Activated T-cell treated with anti-CD3 and anti-CD28 coated beads for 4 hours (primary cell): ENCODE measurements around the gene HYAL1.

Source experiments
- DNase-seq: peaks from one replicate; pipeline ENCODE4 v3.0.0-alpha.2; 2020

HYAL1 gene

DNA sequence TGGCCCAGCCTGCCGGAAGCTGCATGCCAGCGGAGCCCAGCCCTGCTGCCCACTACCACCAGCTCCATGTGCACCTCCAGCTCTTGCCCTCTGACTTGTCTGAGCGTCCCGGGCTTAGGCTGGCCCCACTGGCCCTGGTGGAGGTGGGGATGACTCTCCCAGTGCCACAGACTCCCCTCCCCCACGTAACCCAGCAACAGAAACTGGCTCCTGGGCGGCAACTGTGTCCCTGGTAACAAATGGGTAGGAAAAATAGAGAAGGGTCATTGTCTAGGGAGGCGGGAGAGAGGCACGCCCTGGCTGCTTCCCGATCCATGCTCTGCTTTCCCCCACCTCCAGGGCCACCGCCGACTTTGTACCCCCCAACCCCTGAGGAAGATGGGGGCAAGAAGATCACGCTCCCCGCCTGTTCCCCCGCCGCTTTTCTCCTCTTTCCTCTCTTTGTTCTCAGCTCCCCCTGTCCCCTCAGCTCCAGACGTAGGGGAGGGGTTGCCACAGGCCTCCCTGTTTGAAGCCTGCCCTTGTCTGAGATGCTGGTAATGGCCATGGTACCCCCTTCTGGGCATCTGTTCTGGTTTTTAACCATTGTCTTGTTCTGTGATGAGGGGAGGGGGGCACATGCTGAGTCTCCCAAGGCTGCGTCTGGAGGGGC, 45.2 kb downstream of the HYAL1 start:
- DNase-seq = no peak

DNA sequence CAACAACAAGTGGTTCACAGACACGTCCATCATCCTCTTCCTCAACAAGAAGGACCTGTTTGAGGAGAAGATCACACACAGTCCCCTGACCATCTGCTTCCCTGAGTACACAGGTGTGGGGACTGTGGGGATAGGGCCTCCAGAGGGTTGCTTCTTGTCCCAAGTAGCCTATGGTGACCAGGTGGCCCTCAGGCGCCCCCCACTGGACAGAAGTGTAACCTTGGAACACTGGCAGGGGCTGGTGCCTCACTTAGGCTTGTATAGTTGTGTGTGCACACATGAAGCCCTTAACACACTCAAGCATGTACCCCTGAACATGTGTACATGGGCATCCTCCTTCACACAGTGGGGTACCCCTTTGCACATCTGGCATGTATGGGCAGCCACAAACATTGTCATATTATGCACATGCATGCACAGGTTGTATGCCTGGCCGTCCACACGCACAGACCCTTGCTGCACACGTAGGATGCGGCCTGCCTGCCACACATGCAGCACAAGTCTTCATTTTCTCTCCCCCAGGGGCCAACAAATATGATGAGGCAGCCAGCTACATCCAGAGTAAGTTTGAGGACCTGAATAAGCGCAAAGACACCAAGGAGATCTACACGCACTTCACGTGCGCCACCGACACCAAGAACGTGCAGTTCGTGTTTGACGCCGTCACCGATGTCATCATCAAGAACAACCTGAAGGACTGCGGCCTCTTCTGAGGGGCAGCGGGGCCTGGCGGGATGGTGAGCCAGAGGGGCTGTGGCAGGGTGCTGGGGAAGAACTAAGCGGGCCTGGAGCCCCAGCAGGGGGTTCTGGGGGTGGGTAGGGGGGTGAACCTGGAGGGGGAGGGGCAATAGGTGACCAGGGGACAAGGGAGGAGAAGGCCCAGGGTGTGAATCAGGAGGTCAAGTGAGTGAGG, 46.1 kb downstream of the HYAL1 start:
- DNase-seq = no peak

DNA sequence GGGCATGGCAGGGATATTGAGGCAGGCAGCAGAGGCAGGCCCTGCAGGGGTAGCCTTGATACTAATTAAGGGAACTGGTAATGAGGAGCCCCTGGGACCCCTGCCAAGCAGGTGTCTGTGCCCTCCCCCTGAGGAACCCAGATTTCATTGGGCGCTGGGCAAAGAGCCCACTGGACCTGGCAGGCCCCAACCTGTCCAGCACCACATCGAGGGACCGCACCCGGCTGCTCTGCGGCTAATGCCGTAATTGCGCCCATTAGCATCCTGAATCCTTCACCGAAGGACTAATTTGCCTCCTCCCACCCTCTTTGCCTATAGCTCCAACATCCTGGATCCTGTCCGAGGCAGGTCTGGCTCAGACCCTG, 48.1 kb downstream of the HYAL1 start:
- DNase-seq = no peak

DNA sequence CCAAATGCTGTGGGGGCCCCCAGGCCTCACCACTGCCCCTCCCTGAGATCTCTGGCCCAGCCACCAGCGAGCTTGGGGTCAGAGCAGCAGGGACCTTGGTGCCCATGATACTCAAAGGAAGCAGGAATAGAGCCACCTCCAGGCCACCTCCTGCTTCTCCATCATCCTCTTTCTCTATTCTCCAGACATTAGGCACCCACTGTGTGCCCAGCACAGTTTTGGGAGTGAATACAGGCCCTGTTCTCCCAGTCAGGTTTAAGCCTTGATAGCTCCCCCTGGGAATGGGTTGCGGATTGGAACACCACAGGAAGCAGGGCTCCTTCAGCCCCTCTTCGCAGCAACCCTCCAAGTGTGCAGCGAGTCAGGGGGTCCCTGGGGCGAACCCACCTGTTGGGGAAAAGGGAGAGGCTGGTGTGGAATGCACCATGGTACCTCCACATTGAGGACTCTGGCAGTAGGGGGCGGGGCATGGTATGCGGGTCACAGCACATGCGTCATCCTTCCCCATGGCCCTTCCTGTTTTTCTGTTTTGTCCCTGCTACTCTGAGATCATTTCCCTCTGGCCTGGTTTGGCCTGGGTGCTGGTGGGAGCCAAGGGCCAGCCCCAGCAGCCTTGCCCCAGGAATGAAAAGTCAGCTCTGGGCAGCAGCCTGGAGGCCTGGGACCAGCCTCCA, 48.7 kb downstream of the HYAL1 start:
- DNase-seq = no peak

DNA sequence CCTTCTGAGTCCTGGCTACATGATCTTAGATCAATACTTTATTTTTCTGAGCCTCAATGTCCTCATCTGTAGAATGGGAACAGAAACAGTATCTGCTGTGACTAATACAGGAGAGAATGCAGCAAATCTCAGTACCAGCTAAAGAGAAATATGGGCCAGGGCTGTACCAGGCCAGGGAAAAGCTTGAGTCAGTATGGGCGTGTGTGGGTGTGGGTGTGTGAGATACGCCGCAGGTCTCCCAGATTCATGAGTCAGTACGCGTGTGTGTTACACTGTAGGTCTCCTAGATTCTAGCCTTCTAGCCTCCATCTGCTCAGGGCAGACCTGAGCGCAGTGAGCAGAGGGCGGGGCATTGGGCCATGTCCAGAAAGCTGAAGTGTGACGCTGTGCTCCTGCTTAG, 52.2 kb downstream of the HYAL1 start:
- DNase-seq = no peak

DNA sequence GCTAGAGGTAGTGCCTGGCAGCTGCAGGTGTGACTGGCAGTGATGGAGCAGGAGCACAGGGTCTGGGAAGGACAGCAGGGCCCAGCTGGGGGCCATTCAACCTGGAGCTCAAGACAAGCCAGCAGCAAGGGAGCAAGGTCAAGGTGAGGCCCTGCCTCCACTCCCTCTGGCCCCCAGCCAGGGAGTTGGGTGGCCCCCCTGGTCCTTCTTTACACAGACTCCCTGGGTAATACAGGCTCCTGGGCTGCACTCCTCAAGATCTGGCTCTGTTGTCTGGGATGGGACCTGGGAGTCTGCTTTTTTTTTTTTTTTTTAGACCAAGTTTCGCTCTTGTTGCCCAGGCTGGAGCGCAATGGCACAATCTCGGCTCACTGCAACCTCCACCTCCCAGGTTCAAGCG, 52.9 kb downstream of the HYAL1 start:
- DNase-seq = no peak
